ENCODE measurements around the gene SLC16A3.
A peak's percentile ranks its signal among the peaks of the same experiment; 100 is the strongest.
"Not testable (repeated sequence)": the region's sequence is repeated elsewhere in the genome, so short reads cannot be mapped to it uniquely, and the experiment has no call there.

The SLC16A3 gene

GRCh38 chr17:82259972-82260961 is 31.4 kb downstream of the SLC16A3 start:
- DNase-seq = not testable (repeated sequence)

- no peak for DNase-seq
Observed at GRCh38 chr17:82262344-82262743, 33.5 kb downstream of the SLC16A3 start.

DNA sequence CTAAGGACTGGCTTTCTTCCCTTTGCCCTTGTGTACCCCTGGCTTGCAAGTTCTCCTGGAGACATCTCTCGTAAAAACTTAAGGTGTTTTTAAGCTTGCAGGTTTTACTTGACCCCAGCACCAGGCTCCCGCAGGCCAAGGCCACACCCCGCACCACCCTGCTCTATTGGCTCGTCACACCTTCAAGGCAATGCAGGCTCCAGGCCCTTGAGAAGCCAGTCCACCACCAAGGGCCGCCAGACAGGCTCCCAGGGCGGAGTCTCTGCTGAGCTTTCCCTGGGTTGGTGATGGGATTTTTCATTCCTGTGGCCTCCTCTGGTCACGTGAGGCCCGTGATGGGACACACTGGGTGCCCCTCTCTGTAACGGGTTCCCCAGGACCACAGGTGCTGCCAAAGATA is 34.8 kb downstream of the SLC16A3 start:
- no peak for DNase-seq

- DNase-seq = no peak
Observed at GRCh38 chr17:82266142-82266541, 37.3 kb downstream of the SLC16A3 start.

GRCh38 chr17:82267575-82268379 is 38.9 kb downstream of the SLC16A3 start:
- peak in 56 of 58 donors; percentile 18 to 95 (median 78) for DNase-seq

- DNase-seq = no peak
Observed at GRCh38 chr17:82269138-82269881, 40.5 kb downstream of the SLC16A3 start.

- DNase-seq = no peak
Observed at GRCh38 chr17:82269882-82270500, 41.1 kb downstream of the SLC16A3 start.

DNA sequence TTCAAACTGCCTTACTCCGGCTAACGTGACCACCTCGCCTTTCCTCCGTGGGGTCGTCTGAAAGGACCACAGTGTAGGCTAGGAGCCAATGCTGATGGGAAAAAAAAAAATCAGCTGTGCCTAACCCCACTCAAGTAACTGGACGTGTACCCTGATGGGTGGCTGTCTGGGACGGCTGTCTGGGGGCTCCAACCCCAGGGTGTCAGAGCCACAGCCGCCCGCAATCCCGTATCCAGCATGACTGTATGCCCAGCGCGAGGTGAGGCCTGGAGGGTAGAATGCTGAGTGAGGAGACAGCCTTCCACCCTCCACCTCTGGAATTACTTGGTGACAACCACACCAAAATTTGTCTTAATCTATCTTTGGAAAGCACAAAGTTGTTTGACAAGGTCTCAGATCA is 41.8 kb downstream of the SLC16A3 start:
- no peak for DNase-seq

GRCh38 chr17:82271401-82271800 is 42.6 kb downstream of the SLC16A3 start:
- no peak for DNase-seq

GRCh38 chr17:82272495-82273326 is 43.9 kb downstream of the SLC16A3 start:
- DNase-seq = peak in 14 of 58 donors; percentile 21 to 70 (median 48)

GRCh38 chr17:82273327-82274133 is 44.7 kb downstream of the SLC16A3 start, which contains the start of gene CSNK1D:
CSNK1D (minus strand) TSS chr17:82273700; CDS start chr17:82273381, 319 bp downstream.
- peak; percentile 10 to 92 (median 82) for DNase-seq

DNA sequence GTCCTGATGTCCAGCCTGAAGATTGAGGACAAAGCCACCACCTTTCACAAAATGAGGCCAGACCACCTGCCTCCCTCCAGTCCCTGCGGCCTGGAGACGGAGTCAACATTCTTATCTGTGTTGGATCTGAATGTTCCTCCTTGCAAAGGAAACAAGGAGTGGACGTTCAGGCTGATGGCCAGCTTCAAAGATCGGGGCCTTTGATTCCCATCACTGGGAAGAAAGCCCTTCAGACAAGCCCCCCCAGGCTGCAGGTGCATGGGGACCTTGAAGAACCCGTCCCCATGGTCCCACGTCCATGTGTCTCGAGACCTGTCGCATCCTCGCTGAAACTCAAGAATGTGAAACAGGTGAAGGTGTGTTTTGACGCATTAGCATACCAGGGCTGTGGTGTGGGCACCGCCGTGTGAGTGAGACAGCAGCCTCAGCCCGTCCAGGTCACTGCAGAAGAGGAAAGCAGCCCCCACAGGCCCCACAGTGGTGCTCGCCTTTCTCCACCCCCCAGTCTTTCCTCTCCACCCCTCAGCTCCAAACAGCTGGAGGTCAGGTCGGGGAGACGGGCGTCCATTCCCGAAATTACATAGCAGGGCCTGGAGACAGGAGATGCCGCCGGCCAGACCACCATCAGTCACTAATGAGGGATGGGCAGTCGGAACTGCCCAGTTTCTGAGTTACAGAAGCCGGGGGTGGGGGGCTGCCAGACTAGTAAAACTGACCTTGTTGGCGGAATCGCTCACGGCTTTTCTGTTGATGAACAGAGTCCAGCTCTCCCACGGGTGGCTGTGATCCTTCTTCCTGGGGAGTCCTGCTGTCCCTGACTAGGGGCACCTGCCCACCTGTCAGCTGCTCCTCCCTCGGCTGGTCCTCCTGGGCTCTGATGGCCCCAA is 45.5 kb downstream of the SLC16A3 start:
- DNase-seq = no peak

GRCh38 chr17:82275326-82275725 is 46.5 kb downstream of the SLC16A3 start:
- DNase-seq = no peak

- no peak for DNase-seq
Observed at GRCh38 chr17:82276938-82277337, 48.1 kb downstream of the SLC16A3 start.

DNA sequence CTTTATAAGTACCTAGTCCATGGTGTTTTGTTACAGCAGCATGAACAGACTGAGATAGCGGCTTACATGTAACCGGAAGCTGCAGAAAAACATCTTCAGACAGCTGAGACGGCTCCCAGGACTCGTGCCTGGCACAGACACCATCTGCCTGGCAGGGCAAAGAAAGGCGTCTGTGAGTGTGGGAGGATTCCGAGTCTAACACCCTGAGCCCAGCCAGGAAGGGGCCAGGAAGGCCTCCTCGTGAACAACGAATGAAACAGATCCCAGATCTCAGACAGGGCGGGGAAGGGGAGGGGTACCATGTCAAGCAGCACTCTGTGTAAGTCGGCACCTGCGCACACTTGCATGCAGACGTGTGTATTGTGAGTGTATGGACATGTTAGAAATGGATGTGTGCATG is 49.0 kb downstream of the SLC16A3 start:
- peak in 9 of 58 donors; percentile 9 to 60 (median 18) for DNase-seq

DNA sequence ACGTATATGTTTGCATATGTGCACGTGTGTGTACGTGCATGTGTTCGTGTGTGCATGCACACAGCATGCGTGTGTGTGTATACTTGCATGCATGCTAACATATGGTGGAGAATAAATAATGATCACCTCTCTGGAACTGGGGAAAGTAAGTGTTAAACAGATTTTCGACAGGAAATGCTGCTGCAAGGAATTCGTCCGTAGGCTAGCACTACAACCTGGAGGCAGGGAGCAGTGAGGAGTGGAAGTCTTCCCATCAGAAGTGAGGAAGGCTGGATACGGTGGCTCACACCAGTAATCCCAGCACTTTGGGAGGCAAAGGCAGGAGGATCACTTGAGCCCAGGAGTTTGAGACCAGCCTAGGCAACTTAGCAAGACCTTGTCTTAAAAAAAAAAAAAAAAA is 49.5 kb downstream of the SLC16A3 start:
- no peak for DNase-seq

- DNase-seq = no peak
Observed at GRCh38 chr17:82278786-82279391, 50.0 kb downstream of the SLC16A3 start.

Data from anterior cingulate cortex (tissue), 58 donors.